ENCODE data around the gene ELK3. TPM values are rescaled to one million over a fixed set of nuclear protein-coding genes. Genes with fewer than 3 reads are reported as not detected.

ELK3 gene
- total and polyA plus RNA-seq, 9 of the 15 experiments (the other 6 are each of a cell fraction or from before 2014, with no cell fraction given): 1.5 to 5.5 (median 2.9) TPM

DNA sequence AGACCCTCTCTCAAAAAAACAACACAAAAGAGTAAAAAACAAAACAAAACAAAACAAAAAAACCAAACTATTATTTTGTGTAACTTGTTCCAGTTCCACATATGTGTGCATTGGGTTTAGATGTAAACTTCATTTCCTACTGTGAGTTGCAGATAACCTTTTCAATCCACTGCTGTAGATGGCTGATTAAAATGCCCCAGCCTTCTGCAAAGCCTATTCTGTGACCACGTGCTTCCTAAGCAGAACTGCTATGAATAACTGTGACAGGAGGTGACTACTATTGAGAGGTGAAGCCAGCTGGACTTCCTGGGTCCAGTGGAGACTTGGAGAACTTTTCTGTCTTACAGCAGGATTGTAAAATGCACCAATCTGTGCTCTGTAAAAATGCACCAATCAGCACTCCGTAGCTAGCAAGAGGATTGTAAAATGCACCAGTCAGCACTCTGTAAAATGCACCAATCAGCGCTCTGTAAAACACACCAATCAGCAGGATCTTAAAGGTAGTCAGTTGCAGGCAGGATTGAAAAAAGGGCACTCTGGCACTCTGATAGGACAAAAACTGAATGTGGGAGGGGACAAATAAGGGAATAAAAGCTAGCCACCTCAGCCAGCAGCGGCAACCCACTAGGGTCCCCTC lies 10.3 kb upstream of the ELK3 start (continued):
- TF ChIP-seq, protein P1, sequence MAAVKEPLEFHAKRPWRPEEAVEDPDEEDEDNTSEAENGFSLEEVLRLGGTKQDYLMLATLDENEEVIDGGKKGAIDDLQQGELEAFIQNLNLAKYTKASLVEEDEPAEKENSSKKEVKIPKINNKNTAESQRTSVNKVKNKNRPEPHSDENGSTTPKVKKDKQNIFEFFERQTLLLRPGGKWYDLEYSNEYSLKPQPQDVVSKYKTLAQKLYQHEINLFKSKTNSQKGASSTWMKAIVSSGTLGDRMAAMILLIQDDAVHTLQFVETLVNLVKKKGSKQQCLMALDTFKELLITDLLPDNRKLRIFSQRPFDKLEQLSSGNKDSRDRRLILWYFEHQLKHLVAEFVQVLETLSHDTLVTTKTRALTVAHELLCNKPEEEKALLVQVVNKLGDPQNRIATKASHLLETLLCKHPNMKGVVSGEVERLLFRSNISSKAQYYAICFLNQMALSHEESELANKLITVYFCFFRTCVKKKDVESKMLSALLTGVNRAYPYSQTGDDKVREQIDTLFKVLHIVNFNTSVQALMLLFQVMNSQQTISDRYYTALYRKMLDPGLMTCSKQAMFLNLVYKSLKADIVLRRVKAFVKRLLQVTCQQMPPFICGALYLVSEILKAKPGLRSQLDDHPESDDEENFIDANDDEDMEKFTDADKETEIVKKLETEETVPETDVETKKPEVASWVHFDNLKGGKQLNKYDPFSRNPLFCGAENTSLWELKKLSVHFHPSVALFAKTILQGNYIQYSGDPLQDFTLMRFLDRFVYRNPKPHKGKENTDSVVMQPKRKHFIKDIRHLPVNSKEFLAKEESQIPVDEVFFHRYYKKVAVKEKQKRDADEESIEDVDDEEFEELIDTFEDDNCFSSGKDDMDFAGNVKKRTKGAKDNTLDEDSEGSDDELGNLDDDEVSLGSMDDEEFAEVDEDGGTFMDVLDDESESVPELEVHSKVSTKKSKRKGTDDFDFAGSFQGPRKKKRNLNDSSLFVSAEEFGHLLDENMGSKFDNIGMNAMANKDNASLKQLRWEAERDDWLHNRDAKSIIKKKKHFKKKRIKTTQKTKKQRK (IDR thresholded peaks at IDR 0.05; ENCODE audit: borderline replicate concordance, low read depth, low read length): no peak
- TF ChIP-seq MCM5 (IDR thresholded peaks at IDR 0.05; ENCODE audit: low read depth): no peak
- TF ChIP-seq, protein P2, sequence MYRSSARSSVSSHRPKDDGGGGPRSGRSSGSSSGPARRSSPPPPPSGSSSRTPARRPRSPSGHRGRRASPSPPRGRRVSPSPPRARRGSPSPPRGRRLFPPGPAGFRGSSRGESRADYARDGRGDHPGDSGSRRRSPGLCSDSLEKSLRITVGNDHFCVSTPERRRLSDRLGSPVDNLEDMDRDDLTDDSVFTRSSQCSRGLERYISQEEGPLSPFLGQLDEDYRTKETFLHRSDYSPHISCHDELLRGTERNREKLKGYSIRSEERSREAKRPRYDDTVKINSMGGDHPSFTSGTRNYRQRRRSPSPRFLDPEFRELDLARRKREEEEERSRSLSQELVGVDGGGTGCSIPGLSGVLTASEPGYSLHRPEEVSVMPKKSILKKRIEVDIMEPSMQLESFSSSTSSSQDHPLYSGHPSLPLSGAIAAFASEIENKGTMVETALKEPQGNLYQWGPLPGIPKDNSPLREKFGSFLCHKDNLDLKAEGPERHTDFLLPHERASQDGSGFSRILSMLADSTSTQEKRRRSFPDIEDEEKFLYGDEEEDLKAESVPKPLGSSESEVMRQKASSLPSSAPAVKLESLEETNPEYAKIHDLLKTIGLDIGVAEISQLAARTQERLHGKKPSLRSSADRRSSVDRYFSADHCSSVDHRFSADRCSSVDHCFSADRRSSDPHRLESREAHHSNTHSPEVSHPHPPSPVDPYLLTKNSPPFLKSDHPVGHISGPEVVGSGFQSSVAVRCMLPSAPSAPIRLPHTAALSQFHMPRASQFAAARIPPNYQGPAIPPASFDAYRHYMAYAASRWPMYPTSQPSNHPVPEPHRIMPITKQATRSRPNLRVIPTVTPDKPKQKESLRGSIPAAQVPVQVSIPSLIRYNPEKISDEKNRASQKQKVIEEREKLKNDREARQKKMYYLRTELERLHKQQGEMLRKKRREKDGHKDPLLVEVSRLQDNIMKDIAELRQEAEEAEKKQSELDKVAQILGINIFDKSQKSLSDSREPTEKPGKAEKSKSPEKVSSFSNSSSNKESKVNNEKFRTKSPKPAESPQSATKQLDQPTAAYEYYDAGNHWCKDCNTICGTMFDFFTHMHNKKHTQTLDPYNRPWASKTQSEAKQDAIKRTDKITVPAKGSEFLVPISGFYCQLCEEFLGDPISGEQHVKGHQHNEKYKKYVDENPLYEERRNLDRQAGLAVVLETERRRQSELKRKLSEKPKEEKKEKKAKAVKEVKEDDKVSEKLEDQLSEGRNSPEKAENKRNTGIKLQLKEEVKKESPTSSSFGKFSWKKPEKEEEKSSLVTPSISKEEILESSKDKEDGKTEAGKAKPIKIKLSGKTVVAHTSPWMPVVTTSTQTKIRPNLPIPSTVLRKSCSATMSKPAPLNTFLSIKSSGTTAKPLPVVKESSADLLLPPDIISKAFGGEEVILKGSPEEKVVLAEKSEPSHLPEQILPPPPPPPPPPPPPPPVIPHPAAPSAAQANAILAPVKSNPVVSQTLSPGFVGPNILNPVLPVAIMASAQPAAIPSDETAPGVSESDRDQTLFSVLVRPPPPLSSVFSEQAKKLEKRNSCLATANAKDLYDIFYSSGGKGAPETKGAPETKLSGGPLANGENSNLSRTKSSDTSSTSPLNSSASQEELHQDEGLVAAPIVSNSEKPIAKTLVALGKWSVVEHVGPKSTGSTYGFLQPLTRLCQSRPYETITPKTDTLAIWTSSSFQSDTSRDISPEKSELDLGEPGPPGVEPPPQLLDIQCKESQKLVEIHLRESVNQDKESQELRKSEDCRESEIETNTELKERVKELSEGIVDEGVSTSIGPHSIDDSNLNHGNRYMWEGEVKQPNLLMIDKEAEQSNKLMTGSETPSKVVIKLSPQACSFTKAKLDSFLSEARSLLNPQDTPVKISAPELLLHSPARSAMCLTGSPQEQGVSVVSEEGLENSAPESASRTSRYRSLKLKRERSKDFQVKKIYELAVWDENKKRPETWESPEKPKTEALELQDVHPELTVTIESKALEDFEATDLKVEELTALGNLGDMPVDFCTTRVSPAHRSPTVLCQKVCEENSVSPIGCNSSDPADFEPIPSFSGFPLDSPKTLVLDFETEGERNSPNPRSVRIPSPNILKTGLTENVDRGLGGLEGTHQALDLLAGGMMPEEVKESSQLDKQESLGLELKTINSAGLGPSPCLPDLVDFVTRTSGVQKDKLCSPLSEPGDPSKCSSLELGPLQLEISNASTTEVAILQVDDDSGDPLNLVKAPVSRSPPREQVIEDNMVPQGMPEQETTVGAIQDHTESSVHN (IDR thresholded peaks at IDR 0.05; ENCODE audit: borderline replicate concordance in 1 of 2, low read depth in 1 of 2): no peak
- no peak for TF ChIP-seq FOXM1 (IDR thresholded peaks at IDR 0.05; ENCODE audit: low read depth)
- TF ChIP-seq FOXM1 (CRISPR knock-in tag; IDR thresholded peaks at IDR 0.05; ENCODE audit: low read depth): no peak
- TF ChIP-seq MXI1 (IDR thresholded peaks at IDR 0.05; ENCODE audit: low read depth, low read length): no peak
- TF ChIP-seq ZNF644 (tag; IDR thresholded peaks at IDR 0.05; ENCODE audit: low read depth): no peak
- TF ChIP-seq RFX7 (CRISPR knock-in tag; IDR thresholded peaks at IDR 0.05): no peak
- peak; percentile 64 for TF ChIP-seq TCF3 (CRISPR knock-in tag; IDR thresholded peaks at IDR 0.05)
- peak; percentile 55; the same call in 1 of the 2 replicates for TF ChIP-seq MAFK (IDR thresholded peaks at IDR 0.05; ENCODE audit: low read length)
- TF ChIP-seq, protein P3, sequence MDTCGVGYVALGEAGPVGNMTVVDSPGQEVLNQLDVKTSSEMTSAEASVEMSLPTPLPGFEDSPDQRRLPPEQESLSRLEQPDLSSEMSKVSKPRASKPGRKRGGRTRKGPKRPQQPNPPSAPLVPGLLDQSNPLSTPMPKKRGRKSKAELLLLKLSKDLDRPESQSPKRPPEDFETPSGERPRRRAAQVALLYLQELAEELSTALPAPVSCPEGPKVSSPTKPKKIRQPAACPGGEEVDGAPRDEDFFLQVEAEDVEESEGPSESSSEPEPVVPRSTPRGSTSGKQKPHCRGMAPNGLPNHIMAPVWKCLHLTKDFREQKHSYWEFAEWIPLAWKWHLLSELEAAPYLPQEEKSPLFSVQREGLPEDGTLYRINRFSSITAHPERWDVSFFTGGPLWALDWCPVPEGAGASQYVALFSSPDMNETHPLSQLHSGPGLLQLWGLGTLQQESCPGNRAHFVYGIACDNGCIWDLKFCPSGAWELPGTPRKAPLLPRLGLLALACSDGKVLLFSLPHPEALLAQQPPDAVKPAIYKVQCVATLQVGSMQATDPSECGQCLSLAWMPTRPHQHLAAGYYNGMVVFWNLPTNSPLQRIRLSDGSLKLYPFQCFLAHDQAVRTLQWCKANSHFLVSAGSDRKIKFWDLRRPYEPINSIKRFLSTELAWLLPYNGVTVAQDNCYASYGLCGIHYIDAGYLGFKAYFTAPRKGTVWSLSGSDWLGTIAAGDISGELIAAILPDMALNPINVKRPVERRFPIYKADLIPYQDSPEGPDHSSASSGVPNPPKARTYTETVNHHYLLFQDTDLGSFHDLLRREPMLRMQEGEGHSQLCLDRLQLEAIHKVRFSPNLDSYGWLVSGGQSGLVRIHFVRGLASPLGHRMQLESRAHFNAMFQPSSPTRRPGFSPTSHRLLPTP (IDR thresholded peaks at IDR 0.05; ENCODE audit: borderline replicate concordance, extremely low read depth, insufficient read length): no peak
- TF ChIP-seq DIDO1 (tag; IDR thresholded peaks at IDR 0.05; ENCODE audit: low read depth): no peak
- TF ChIP-seq SMARCE1 (IDR thresholded peaks at IDR 0.05): no peak
- no peak for TF ChIP-seq KDM1A (IDR thresholded peaks at IDR 0.05)
